Dermis microvascular lymphatic vessel endothelial cell (primary cell): ENCODE results near the gene LGR5. TPM values are rescaled to one million over a fixed set of nuclear protein-coding genes. Genes with fewer than 3 reads are reported as not detected.
A peak's percentile ranks its signal among the peaks of the same experiment; 100 is the strongest.

Experiments
- DNase-seq, 2 donors: peaks; one replicate each; pipeline versions ENCODE4 v3.0.0 to v3.0.0-alpha.2; 2010; ENCODE audit warnings: low read depth in 2 of 2
- total RNA-seq: library from RNA; depleted of rRNA; stranded (reverse); fragments of >200 nt; gene quantifications from 2 replicates; pipeline ENCODE4 v1.2.1, GENCODE V29; 2014

The LGR5 gene, protein sequence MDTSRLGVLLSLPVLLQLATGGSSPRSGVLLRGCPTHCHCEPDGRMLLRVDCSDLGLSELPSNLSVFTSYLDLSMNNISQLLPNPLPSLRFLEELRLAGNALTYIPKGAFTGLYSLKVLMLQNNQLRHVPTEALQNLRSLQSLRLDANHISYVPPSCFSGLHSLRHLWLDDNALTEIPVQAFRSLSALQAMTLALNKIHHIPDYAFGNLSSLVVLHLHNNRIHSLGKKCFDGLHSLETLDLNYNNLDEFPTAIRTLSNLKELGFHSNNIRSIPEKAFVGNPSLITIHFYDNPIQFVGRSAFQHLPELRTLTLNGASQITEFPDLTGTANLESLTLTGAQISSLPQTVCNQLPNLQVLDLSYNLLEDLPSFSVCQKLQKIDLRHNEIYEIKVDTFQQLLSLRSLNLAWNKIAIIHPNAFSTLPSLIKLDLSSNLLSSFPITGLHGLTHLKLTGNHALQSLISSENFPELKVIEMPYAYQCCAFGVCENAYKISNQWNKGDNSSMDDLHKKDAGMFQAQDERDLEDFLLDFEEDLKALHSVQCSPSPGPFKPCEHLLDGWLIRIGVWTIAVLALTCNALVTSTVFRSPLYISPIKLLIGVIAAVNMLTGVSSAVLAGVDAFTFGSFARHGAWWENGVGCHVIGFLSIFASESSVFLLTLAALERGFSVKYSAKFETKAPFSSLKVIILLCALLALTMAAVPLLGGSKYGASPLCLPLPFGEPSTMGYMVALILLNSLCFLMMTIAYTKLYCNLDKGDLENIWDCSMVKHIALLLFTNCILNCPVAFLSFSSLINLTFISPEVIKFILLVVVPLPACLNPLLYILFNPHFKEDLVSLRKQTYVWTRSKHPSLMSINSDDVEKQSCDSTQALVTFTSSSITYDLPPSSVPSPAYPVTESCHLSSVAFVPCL
- not detected in 2 replicates for total RNA-seq

DNA sequence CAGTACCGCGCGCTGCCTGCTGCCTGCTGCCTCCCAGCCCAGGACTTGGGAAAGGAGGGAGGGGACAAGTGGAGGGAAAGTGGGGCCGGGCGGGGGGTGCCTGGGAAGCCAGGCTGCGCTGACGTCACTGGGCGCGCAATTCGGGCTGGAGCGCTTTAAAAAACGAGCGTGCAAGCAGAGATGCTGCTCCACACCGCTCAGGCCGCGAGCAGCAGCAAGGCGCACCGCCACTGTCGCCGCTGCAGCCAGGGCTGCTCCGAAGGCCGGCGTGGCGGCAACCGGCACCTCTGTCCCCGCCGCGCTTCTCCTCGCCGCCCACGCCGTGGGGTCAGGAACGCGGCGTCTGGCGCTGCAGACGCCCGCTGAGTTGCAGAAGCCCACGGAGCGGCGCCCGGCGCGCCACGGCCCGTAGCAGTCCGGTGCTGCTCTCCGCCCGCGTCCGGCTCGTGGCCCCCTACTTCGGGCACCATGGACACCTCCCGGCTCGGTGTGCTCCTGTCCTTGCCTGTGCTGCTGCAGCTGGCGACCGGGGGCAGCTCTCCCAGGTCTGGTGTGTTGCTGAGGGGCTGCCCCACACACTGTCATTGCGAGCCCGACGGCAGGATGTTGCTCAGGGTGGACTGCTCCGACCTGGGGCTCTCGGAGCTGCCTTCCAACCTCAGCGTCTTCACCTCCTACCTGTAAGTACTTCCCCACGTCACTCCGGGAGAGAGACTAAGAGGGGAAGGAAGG is at the start of gene LGR5:
Gene LGR5 (plus strand): TSS at position 186 of the 732 bp plus-strand sequence. CDS start 283 bp downstream, at position 469.
- DNase-seq = peak in 1 of 2 donors; percentile 24

DNA sequence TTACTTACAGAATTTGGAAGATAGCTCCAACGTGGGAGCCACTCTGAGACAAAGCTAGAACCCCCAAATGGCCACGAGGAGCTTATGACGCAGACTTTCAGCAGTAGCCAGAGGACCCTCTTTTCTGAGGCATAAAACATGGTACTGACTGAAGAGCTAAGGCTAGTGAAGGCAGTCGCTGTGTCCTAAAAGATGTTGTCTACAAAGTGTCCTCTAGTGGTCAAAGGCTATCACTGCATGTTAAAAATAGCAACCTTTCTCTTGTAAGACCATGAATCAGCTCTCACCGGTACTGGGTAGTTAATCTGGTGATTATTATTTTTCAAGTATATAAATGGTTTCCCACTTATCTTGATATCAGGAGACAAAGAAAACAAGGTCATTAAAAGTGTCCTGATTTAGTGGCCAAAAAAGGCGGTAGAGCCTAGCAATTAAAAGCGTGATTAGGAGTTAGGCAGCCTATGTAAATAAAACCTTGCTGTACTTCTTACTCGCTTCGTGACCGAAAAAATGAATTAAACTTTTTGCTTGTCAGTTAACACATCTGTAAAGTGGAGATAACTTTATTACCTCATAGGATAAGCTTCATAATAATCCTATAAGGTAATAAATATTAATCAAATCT is 47.0 kb upstream of the LGR5 start:
- DNase-seq = peak; percentile 43 to 74

DNA sequence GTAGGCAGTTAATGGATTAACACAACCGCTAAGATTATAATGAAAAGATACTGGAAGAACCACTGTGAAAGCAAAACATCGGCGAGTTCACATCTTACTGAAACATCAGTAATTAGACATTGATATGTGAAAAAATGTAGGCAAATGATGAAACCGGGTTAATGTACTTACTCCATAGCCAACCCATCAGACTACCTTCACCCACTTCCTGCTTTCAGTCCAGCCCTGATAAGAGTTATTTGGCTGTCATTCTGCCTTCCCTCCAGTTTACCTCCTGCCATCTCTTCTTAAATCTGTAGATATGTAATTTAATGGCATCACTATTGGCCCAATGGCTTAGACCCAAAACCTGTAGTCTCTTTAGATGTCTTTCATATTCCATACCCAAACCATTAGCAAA is 46.0 kb upstream of the LGR5 start:
- DNase-seq = no peak

DNA sequence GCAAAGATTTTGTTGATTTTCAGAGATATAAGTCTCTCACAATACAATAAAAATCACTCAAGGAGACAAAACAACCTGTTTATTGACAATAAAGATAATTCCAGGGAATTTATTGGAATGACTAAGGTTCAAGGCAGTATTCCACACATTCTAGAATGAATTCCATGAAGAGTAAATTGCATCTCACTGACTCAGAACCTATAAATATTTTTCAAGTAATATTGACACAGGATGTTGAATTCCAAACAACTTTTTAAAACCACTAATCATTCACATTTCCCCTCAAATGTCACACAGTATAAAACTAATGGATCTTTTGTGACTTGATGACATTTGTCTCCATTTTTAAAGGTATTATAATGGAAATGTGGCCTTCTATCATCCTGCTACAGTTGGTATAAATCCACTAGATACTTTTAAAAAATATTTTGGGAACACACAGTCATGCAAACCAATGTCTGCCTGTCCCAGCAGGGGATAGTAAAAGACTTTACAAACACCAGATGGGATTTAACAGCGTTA is 42.1 kb upstream of the LGR5 start:
- DNase-seq = no peak

DNA sequence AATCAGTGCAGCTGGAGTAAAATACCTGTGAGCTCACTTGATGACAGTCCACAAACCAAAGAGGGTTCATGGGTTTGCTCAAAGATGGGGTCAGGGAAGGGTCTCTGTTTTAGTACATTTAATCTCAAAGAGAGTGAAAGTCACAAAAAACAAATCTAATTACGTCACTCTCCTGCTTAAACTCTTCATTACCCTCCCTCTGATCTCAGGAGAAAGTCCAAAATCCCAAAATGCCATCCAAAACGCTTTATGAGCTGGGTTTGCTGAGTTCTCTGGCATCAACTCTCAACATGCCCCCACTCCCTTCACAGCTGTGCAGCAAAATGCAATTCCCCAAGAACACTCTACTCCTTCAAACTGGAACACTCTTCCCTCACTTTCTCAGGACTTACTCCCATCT is 40.4 kb upstream of the LGR5 start:
- no peak for DNase-seq

DNA sequence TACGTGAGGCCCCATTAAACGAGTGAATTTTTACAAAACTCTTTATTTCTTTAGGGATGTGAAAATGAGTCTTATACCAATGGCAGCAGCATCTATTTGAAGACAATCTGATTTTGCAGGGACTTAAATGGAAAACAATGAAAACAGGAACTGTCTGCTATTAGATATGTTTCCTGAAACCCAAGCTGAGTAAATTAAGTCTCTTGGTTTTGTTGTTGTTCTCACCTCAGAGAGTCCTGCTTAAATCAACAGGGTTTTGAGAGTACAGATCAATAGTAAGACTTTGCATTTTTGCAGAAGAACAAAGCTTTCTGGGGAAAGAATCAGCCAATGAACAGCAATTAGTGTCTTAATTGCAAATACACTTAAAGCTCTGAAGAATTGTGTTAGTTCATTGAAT is 39.1 kb upstream of the LGR5 start:
- DNase-seq = peak in 1 of 2 donors; percentile 46

DNA sequence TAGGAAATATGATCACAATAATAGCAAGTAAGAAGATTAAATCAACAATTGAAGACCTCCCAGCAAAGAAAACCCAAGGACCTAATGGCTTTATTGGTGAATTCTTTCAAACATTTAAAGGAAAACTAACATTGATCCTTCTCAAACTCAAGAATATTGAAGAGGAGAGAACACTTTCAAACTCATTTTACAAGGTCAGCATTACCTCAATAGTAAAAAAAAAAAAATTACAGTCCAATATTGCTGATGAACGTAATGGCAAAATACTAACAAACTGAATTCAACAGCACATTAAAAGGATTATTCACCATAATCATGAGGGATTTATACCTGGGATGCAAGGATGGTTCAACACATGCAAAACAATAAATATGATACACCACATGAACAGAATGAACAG is 33.7 kb upstream of the LGR5 start:
- no peak for DNase-seq

DNA sequence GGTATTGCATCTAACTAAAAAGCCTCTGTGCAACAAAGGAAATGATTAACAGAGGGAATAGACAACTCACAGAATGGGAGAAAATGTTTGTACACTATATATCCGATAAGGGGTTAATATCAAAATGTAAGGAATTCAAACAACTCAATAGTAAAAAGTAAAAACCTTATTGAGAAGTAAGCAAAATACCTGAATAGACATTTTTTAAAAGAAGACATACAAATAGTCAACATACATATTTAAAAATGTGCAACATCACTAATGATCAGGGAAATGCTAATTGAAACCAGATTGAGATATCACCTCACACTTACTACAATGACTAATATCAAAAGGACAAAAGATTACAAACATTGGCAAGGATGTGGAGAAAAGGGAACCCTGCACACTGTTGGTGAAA is 31.9 kb upstream of the LGR5 start:
- DNase-seq = no peak

DNA sequence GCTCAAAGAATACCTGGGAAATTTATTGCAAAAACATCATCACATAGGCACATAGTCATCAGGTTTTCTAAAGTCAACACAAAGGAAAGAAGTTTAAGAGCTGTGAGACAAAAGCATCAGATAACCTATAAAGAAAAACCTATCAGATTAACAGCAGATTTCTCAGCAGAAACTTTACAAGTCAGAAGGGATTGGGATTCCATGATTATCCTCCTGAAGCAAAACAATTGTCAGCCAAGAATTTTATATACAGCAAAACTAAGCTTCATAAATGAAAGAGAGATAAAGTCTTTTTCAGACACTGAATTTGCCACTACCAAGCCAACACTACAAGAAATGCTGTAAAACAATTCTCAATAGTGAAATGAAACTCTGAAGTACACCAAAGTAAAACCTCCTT is 28.8 kb upstream of the LGR5 start:
- DNase-seq = no peak

DNA sequence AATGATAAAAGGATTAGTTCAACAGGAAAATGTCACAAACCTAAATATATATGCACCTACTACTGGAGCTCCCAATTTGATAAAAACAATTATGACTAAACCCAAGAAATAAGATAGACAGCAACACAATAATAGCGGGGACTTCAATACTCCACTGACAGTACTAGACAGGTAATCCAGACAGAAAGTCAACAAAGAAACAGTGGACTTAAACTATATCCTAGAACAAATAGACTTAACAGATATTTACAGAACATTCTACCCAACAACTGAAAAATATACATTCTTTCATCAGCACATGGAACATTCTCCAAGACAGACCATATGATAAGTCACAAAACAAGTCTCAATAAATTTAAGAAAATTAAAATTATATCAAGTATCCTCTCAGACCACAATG is 28.0 kb upstream of the LGR5 start:
- DNase-seq = no peak

DNA sequence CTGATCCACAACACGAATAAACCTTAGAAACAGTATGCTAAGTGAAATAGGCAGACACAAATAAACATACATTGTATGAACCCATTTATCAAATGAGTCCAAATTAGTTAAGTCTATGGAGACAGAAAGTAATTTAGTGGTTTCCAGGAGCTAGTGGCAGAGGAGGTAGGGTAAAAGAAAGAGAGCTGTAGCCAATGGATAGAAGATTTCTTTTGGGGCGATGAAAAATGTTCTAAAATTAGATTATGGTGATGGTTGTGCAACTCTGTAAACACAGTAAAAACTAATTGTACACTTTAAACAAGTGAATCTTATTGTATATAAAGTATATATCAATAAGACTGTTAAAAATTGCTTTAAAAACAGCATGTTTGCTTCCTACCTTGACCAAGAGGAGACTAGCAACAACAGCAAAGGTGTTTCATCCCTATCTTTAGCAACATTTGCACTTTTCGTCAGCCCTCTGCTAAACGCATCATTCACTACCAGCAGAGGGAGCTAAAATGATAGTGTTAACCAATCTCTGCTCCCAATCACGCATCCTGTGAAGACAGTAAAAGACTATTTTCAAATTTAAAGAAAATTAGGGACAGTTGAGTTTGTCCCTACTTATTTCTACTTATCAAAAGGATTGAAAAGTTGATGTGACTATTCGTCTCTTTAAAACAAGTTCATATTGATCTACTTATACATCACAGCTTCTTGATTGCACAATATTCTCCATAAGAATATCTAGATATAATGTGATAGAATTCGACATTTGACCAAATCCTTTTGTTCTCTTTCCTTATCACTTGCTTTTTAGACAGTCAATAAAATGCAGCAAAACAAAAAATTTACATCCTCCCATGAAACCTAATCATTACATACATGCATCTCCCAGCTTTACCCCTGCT is 24.0 kb upstream of the LGR5 start:
- peak; percentile 33 to 53 for DNase-seq

DNA sequence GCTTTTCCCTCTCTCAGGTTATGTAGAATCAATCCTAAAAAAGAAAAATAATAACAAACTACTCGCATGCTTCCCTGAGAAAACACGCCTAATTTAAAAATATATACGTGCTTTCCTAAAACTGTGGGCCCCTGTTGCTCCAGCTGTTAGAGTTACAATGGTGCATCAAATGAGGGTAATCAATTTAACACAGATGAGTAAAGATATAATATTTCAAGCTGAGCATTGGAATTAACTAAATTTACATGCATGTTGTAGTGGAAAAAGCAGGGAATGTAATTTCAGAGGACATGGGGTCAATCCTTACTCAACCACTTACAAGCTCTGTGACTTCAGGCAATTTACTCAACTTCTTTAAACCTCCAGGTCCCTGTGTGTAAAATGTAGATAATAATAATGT is 22.4 kb upstream of the LGR5 start:
- DNase-seq = no peak

DNA sequence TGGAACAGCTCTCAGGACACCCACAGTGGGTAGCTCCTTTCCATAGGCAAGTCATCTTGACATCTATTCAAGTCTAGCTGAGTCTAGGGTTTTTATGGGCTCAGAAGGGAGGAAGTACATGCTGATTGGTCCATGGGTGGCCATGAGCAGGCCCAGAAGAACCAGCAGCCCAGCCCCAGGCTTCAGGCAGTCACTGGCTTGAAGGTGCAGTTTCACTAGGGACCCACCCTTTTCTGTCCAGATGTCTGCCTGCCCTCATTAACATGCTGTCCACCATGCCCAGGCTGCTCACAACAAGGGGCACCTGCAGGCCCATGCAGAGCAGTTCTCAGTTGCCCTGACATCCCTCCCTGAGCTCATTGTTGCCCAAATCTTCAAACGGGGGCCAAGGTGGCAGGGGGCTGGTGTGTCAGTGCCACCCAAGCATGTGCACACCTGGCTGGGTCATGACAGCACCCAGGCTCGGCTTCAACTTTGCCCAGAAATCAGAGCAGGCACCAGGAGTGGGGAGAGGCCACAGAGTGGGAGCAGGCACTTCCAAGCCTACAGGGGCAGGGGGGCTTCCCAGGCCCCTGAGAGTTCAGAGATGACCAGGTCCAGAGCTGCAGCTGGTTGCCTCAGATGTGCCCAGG is 18.7 kb upstream of the LGR5 start:
- DNase-seq = no peak

DNA sequence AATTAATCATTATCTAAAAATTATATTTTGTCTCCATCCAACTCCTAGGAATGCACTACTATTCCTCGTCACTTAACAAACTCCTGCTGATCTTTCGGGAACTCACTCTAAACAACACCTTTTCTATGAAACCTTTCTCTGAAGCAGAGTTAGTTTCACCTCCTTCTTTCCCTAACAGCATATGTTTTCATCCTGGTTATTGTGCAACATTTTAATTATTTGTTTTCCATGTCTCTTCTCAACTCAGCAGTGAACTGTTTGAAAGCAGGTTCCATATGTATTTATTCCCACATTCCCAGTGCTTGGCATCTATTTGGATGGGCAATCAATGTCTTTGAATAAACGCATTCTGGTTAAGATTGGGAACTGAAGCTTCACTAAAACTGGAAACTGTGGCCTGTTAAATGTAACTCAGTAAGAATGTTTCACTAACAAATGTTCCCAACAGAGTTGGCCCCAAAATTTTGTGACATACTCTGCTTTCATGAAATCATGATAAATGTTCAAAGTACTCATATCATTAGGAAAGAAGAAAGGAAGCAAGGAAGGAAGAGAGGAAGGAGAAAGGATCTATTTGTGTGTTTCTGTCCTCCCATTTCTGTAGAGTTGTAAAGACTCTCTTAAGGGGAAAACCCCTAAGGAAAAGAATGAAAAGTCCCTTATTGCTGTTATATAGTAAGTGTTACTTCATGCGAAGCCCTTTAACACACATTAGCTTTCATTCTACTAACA is 13.9 kb upstream of the LGR5 start:
- no peak for DNase-seq

DNA sequence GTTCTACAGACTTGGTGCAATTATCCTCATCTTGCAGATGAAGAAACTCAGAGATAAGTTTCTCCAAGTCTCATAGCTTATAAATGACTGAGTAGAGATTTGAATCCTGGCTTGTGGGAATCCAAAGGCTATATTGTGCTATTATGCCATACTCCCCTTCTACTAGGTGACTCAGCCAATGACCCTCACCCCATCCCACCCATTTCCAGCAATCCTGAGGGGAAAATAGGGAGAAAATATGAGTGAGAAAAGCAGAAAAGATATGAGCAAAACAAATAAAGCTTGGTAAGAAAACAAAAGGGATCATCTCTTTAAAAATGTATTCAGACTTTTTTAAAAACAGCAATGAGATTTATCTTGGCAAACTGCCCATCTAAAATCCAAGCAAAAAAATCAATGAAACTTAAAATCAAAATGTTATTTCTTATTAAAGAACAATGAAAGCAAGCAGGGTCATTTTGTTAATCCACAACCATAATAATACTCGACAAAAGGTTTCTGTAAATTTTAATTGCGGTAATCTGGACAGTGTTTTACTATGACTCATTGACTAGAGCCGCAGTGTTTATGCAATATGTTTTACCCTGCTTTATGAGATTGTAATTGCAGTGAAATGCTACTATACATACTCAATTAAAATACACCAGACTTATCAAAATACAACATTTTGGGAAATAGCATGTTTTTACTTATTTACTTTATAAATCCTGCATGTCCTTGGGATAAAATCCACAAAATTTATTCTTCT is 13.1 kb upstream of the LGR5 start:
- no peak for DNase-seq

DNA sequence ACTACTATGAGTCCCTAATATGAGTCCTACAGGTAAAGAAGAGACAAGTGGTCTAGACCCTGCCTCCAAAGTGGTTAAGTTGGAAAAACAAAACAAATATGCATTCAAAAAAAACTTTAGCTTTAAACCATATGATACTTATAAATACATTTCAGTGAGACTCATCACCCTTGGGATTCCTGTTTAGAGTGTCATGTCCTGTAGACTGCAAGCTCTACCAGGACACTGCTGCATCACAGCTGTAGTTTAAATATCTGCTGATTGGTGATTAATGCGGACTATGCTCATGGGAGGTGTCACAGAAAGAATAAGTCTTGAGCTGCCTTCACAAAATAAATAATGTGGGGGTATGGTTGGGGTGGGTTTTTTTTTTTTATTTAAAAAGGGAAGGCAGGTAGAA is 8.8 kb upstream of the LGR5 start:
- no peak for DNase-seq

DNA sequence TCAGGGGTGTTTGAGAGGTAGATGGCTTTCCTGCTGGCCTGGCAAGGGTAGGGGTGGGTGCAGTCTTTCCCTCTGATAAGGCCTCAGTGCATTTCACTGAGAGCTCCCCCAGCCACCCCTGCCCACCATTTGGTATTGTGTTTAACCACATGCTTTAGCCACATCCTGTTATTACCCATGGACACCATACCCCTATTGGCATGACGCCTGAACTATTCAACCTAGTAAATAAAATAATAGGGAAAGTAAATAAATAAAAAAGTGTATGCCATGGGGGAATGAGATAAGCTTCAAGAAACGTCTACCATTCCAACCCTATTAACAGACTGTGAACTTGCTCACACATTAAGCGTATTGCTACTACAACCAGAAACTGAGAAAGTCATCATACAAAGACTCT is 7.6 kb upstream of the LGR5 start:
- no peak for DNase-seq

DNA sequence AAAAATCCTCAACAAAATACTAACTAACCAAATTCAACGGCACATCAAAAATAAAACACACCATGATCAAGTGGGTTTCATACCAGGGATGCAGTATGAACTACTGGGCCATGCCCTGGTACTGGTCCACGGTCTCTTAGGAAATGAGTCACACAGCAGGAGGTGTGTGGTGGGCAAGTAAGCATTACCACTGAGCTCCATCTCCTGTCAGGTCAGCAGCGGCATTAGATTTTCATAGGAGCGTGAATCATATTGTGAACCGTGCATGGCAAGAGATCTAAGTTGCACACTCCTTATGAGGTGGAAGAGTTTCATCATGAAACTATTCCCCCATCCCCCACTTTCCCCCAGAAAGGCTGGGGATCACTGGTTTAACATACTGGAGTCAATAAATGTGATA is 6.7 kb upstream of the LGR5 start:
- DNase-seq = no peak
